Thoracic aorta endothelial cell (primary cell): ENCODE results near the gene TBC1D2. TPM values are rescaled to one million over a fixed set of nuclear protein-coding genes. Genes with fewer than 3 reads are reported as not detected.

Experiments
- small RNA-seq: library from RNA; depleted of rRNA; stranded (forward); fragments of <200 nt; gene quantifications from one replicate; pipeline ENCODE3, GENCODE V24; 2012
- total RNA-seq: library from RNA; depleted of rRNA; stranded (reverse); fragments of >200 nt; gene quantifications from 2 replicates; pipeline ENCODE4 v1.2.3, GENCODE V29; 2012

The TBC1D2 gene, protein sequence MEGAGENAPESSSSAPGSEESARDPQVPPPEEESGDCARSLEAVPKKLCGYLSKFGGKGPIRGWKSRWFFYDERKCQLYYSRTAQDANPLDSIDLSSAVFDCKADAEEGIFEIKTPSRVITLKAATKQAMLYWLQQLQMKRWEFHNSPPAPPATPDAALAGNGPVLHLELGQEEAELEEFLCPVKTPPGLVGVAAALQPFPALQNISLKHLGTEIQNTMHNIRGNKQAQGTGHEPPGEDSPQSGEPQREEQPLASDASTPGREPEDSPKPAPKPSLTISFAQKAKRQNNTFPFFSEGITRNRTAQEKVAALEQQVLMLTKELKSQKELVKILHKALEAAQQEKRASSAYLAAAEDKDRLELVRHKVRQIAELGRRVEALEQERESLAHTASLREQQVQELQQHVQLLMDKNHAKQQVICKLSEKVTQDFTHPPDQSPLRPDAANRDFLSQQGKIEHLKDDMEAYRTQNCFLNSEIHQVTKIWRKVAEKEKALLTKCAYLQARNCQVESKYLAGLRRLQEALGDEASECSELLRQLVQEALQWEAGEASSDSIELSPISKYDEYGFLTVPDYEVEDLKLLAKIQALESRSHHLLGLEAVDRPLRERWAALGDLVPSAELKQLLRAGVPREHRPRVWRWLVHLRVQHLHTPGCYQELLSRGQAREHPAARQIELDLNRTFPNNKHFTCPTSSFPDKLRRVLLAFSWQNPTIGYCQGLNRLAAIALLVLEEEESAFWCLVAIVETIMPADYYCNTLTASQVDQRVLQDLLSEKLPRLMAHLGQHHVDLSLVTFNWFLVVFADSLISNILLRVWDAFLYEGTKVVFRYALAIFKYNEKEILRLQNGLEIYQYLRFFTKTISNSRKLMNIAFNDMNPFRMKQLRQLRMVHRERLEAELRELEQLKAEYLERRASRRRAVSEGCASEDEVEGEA
- 5.2 and 6.9 TPM in 2 replicates for total RNA-seq

DNA sequence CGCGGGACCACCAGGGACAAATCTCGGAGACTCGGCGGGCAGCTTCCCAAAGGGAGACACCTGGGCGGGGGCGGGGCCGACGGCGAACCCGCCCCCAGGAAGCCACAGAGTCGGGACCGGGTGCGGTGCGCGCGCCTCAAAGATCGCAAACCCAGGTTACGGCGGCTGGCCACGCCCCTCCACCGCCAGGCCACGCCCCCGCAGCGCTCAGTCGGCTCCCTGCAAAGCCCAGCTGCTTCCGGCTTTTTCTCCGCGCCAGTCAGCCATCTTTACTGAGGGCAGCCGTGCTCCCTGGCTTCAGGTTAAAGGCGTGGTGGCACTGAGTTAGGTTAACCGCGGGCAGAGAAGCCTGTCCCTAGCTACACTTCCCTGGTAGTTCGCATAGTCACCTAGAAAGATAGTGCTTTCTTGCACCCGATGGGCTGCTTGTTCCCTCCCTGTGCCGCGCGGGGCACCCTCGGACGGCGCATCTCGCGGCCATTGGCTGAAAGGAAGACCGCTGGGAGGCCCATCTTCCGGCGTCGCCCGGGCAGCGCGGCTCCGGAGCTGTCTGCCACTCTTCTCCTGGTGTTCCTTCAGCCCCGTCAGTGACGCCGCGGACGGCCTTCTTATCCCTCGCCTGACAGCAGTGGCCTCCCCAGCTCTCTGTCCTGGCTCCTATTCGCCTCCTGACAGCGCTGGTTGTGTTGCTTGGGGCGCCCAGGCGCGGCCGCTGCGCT lies at the start of gene TBC1D2:
TSS of gene TBC1D2 (minus strand) at position 72 of the 719 bp plus-strand sequence. CDS start 108 bp downstream, outside the sequence.

DNA sequence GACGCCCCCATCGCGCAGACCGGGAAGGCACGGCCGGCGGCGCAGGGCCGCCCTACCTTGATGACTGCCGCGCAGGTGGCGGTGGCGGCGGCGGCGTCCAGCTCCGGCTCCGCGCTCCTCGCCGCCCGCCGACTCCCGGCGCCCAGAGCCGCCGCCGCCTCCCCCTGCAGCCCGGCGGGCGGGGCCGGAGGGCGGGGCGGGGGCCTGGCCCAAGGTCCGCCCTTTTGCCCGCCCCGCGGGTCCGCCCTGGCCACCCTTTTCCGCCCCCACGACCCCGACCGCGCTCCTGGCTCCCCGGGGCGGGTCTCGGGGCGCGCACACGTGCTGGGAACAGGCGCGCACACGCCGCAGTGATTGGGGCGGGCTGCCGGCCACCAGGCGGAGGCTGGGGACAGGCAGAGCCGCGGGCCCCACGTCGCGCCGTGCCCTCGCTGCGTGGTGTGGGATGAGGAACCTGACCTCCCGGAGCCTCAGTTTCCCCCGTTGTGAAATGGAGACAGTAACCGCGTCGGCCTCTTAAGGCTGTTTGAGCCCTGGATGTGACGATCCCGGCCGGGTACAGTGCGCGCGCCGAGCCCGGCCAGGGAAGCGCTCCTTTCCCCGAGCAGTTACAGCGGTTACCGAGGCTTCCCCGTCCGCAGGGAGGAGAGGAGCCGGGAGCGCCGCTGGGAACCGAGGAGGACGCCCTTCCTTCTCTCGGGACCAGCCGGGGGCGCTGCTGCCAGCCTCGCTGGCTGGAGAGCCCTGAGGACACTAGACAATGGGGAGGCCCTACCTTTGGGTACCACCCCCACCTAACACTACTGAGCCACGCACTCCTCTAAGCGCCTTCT lies 62.7 kb downstream of the TBC1D2 start, which contains the start of gene CORO2A:
TSS of gene CORO2A (minus strand) at position 135 of the 833 bp plus-strand sequence. CDS start 34,977 bp downstream, outside the sequence.

Small RNA genes within 50 kb of the gene (small RNA-seq; reads per million reads assigned to genes)
- gene MIR6854, result not detected

Other genes starting within 250 kb of the TBC1D2 start
- 77.8 and 79.4 TPM in 2 replicates for gene NANS, start 198.9 kb downstream of the TBC1D2 start, total RNA-seq
- gene TRIM14, start 136.4 kb downstream of the TBC1D2 start, total RNA-seq, result 8.2 and 12.2 TPM in 2 replicates
- gene CORO2A, start 63.0 kb downstream of the TBC1D2 start, total RNA-seq, result 0.40 and 0.72 TPM in 2 replicates